RCC 7860 (cell line): ENCODE measurements around the gene ERC1.

Experiments used
- DNase-seq: peaks from one replicate; pipeline ENCODE4 v3.0.0-alpha.2; 2015; ENCODE audit warnings: low spot score
- FAIRE-seq: peaks from 2 replicates; lab custom pipeline; 2012; peaks lifted over from hg19 to GRCh38; lab: Jason Lieb, UNC

Gene ERC1

DNA sequence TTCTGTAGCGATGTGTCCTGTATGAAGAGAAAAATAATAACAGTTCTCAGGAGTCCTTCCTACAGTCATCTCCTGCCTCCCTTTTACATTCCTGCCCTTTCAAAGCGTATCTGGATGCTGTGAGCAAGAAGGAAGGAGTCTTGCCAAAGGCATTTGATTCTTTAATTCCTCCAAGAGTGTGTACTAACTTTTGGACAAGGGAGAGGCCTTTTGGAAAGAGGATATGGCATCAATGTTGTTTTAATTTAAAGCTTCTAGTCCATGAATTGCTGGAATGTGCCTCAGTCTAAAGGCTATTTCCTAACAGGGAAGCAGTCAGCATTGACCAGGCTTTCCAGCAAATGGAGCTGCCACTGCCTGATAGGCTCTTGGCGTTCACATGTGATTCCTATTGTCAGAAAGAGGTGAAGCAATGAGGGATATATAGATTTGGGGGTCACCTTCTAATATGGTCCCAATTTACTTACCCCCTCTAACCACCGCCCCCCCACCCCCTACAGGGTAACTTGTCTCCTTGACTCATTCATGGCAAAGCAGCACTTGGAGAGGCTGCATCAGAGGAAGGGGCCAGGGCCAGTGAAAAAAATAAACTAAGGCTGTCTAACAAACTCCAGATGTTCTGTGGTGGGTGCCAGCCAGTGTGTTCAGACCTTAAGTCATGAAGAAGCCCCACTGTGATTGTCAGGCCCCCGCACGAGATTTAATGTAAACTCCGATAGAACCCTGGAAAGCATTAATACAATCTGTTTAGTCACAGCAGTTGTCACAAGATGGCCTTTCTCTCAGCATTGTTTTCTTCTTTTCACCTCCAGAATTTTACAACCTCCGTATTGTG, 383.1 kb downstream of the ERC1 start:
- DNase-seq (no peak), FAIRE-seq (no peak)

DNA sequence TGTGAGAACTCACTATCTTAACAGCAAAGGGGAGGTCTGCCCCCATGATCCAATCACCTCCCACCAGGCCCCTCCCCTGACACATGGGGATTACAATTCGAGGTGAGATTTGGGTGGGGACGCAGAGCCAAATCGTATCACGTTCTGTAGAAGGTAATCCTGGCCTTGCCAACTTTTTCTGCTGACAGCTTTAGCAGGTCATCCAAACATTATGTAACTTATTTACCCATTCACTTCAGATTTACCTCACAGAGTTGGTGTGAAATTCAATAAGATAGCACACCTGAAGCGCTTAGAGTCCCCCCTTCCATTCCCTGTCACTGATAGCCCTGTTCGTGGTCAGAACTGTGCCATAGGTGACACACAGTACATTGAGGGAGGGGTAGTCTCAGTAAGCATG, 384.3 kb downstream of the ERC1 start:
- DNase-seq, result no peak
- no peak for FAIRE-seq

DNA sequence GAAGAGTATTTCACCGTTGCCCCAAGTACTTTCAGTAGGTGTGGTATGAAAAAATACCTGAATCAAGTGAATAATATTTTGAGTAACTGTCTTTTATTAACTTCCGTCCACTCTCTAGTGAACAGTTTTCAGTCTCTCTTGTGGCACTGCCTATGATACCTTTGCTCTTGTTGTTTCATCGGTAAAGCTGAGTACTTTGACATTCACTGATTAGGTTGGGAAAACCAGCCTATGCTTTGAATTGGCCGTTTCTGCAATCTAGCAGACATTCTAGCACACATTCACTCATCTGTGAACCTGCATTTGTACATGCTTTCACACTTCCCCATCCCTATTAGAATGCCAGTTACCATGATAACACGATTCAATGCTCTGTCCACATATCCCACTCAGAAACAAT, 386.1 kb downstream of the ERC1 start:
- DNase-seq (no peak), FAIRE-seq (no peak)

DNA sequence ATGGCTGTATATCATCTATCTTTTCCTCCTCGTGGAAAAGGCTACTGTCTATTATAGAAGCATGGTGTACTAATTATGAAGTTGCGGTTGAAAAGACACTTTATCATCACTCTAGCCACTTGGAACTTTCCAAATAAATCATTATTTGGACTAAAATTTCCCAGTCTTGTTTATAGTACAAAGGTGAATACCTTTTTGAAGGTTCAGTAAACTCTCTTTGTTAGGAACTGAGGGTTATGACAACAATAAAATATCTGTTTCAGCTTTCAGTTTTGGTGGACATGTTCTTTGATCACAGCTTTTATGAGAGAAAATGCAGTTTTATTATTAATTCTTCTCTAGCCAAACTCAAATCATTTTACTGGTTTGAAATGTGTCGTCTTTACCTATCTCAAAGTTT, 386.7 kb downstream of the ERC1 start:
- FAIRE-seq, result no peak
- DNase-seq, result no peak

DNA sequence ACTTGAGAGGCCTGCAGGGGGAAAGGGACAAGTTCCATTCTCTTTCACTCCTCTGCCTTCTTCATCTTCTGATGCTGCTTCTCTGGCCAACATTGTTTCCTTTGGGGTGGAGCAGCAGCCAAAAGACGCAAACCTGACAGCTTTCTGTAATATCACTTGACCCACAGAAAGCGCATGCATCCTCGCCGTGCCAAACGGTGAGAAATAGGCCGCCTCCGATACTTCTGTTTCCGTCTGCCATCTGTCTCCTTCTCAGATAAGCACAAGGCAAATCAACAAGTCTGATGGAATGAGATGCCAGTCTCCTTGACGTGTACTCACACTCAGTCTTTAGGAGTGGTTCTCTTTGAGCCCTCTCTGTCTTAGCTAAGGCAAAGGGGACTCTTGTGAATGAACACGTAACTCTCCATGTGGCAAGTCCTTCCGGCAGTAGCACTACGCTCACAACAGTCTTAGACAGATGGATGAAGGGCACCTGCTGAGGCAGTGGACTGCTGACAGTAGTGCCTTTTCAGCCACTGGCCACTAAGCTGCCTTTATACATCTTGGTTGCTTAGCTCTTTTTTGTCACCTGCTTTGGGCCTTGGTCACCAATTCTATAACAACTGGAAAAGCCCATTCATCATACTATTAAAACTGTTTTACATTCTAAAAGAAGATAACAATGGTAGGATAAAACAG, 389.3 kb downstream of the ERC1 start:
- no peak for FAIRE-seq
- DNase-seq, result no peak

DNA sequence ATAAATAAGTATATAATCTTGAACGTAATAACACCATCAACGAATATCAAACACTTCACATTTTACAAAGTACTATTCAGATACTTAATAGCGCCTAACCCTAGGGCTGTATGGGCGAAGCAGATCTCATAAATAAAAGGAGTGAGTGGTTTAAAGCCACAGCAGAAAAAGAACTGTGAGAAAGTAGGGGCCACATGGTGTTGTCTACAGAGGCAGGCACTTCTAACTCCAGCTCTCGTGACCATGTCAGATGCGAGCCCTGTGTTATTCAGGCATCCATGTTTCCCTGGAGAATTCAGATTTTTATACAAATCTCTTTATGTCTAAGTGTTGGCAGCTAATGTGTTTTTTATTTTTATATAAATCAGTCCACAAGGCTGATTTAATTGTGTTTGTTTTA, 391.1 kb downstream of the ERC1 start:
- DNase-seq (no peak), FAIRE-seq (no peak)

DNA sequence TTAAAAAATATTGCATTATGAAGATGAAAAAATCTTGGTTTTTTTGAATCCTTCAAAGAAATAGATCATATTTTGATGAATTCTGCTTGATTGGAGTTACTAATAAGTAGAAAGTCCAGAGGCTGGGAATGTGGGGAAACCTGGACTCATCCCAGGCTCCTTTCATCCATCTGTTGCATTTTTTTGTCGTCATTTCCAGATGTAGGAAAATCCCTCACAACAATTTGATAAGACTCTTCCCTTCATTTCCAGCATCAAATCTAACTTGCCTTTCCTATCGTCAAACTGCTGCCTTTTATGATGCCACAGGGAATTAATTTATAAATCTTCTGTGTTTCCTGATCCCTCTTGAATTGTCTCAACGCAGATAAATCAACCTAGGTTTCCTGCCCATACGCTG, 391.8 kb downstream of the ERC1 start:
- DNase-seq, result no peak
- no peak for FAIRE-seq

DNA sequence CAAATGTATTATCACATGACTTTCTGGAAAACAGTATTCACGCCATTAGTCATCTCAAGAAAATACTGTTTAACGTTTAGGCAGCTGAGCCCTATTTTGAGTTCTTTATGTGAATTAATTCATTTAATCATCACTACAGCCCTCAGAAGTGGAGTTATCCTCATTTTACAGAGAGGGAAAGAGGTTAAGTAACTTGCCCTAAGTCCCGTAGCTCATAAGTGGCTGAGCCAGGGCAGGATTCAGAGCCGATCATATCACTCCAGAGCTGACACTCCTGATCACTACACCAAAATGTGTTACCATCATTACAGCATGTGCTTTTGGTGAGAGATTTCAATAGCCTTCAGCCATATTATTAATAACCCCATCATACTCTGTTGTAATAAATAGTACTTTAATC, 392.7 kb downstream of the ERC1 start:
- FAIRE-seq, result no peak

DNA sequence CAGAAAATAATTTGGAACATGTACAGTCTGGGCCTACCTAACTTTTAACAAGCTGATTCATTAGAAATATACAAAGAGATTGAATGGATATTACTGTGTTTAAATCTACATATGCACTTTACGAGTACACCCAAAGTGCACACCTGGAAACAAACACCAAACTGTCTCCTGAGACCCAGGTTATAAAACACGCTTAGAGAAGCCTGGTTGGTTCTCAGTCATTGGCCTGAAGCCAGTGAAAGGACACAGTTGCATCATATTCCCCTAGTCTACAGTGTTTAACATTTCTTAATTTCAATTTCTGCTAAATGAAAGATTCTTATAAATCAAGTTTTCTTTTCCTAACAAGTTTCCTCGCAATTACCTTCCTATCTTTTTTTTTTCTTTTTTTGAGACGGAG, 393.9 kb downstream of the ERC1 start:
- no peak for FAIRE-seq

More for the DNA sequence above, 392.7 kb downstream of the ERC1 start:
- no peak for DNase-seq

DNA sequence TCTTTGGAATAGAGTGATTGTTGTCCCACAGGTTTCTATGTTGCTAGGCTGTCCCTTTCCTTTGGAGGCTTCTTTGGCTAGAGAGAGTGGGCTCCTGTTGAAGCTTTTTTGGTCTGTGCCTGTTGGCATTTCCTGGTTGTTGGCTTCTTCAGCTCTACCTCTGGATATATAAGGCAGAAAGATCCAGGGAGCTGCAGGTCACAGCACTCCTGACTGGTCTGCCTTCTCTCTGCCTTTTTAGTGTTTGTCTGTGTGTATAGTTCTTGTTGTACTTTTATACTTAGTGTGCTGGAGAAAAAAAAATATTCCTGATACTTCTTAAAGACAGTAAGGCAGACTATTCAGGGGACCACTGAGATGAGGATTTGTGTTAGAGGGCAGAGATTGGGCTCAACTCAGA, 400.7 kb downstream of the ERC1 start:
- FAIRE-seq, result no peak
- no peak for DNase-seq

More for the DNA sequence above, 393.9 kb downstream of the ERC1 start:
- no peak for DNase-seq

DNA sequence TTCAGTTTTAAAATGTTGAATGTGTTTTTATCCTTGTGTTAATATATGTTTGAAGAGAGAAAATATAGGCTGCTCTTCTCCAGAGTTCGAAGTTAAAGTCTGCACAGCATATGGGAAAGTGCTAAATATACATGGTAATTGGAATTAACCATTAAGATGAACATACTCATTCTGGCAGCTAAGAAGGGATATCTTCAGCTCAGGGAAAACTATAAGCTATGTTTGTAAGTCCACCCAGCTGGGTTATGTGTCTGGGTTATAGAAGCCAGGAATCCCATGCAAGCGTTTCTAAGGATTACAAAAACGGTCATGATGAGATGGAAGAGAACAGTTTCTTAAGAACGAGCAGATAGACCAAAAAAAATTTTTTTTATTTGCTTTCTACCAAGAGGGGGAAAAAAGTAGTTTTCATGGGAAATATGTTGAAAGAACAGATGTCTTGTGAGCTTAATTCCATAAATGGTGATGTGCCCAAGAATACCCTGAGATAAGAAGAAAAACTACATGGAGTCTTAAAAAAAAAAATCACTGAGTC, 404.5 kb downstream of the ERC1 start:
- FAIRE-seq, result no peak
- no peak for DNase-seq

DNA sequence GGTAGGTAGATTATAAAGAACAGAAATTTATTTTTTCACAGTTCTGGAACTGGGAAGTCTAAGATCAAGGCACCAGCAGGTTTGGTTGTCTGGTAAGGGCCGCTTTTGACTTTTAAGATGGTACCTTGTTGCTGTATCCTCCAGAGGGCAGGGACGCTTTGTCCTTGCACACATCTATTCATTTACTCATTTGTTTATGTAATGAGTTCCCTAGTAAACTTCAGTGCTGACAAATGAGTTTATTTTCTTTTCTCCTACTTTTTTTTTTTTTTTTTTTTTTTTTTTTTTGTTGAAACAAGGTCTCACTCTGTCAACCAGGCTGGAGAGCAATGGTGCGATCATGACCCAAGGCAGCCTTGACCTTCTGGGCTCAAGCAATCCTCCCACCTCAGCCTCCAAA, 407.6 kb downstream of the ERC1 start:
- DNase-seq, result no peak
- FAIRE-seq, result no peak

DNA sequence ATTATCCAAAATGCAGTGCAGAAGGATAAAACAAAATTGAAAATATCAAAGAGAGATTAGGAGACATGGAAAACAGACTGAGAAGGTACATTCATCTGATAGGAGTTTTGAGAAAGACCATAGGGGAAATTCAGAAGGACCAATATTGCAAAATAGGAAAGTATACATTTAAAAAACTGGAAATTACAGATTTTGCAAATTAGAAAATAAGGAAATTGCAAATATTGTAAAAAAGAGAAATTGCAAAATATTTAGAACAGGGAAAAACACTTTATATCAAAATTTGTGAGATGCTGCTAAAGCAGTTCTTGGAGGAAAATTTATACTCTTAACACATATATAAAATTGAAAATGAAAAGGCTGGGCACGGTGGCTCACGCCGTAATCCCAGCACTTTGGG, 410.9 kb downstream of the ERC1 start:
- DNase-seq (no peak), FAIRE-seq (no peak)

DNA sequence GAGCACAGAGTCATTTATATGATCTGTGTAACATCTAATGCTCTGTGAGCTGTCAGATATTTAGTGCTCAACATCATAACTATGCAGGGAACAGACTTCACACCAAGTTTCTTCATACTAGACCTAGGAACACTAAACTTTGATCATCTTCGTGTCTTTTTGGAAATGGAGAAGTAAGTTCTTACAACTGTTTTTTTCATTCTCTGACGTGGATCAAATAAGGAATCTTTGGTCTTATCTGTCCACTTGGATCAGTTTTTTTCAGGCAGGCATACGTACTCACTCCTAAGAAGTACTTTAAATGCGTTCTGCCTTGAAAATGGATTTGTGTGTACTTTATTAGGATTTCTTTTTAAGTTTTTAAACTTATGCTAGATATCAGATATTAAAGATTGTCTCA, 412.4 kb downstream of the ERC1 start:
- FAIRE-seq (no peak), DNase-seq (no peak)

DNA sequence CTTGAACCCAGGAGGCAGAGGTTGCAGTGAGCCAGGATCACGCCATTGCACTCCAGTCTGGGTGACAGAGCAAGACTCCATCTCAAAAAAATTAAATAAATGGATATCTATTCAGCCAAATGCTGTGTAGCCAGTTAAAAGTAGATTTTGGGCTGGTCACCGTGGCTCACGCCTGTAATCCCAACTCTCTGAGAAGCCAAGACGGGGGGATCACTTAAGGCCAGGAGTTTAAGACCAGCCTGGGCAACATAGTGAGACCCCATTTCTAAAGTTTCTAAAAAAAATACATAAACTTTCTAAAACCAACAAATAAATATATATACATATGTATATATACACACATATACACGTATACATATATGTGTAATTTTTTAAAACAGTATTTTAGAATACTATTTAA, 414.6 kb downstream of the ERC1 start:
- no peak for FAIRE-seq
- no peak for DNase-seq

DNA sequence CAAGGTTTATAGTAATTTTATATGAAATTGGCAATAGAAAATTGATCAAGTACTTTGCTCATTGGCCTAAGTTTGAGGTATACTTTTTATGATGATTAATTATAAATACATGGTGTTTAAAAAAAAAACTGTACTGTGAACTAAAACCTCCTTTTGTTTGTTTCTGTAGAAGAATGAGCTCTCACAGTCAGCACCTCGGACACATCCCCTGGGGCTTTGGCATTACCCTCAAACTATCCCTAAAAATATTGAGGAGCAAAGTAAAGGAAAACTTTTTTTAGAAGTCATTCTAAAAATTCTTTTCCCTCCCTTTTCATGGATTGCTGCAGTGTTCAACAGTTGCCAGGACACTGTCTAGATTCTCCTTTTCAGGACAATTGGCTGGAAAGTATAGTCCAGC, 419.8 kb downstream of the ERC1 start:
- FAIRE-seq, result no peak
- no peak for DNase-seq

DNA sequence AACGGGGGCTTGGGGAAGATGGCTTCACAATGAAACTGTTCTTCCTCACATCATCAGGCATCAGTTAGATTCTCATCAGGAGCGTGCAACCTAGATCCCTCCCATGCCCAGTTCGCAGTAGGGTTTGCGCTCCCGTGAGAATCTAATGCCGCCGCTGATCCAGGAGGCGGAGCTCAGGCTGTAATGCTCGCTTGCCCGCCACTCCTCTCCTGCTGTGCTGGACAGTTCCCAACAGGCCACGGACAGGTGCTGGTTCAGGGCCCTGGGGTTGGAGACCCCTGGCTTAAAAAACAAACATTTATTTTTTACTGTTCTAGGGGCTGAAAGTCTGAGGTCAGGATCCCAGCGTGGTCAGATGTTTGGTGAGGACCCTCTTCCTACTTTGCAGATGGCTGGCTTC, 422.9 kb downstream of the ERC1 start:
- DNase-seq (no peak), FAIRE-seq (no peak)

DNA sequence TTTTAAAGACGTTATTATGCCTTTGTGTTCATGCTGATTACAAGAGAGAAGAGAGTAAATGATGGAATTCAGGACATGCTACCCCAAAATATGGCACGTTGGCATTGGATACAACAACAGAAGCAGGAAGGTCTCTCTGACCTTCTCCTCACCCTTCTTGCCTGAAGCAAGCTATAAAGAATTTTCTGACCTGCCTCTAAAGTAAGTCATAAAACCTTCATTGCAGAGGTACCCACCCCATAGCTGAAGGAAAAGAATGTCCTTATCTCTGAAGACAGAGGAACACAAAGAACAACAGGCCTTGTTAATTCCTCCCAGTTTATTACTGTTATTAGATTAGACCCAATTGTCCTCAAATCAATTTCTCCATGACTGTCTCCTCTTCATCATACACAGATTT, 427.1 kb downstream of the ERC1 start:
- no peak for FAIRE-seq
- no peak for DNase-seq

DNA sequence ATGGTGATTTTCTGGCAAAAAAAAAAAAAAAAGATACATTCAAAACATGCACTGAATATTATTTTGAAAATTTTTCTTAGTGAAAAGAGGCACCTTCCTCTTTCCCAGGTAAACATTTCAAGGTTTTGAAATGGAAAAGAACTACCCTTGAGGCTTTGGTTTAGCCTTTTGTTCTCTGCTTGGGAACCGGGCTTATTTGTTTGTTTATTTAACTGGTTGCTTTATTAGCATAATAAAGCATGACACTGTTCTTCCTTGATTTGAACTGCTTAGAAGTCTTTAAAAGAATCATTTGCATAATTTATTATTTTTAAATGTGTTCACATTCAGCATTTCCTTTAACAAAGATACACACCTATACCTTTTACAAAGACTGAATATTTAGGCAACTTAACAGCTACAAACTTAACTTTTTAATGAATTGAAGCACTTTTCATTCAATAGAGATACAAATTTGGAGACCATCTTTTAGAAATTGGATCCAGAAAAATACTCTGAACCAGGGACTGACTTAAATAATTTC, 428.9 kb downstream of the ERC1 start:
- no peak for FAIRE-seq
- no peak for DNase-seq

DNA sequence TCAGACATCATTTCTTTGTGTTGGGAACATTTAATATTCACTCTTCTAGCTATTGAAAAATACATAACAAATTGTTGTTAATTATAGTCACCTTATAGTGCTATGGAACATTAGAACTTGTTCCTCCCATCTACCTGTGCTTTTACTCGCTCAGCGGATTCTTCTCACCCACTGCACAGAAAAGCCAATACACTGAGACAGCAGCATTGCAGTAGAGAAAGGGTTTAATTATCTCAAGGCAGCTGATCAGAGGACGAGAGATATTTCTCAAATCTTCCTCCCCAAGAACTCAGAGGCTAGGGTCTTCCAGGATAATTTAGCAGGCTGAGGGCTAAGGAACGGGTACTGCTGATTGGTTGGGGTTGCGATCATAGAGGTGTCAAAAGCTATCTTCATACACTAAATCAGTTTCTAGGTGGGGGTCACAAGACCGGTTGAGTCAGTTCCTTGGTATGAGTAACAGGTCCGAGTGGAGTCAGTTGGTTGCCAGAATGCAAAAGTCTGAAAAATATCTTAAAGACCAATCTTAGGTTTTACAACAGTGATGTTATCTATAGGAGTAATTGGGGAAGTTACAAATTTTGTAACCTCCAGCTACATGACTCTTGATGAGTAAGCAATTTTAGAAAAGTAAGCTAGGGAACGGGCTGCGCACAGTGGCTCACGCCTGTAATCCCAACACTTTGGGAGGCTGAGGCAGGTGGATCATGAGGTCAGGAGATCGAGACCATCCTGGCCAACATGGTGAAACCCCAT, 430.2 kb downstream of the ERC1 start:
- FAIRE-seq (no peak), DNase-seq (no peak)

DNA sequence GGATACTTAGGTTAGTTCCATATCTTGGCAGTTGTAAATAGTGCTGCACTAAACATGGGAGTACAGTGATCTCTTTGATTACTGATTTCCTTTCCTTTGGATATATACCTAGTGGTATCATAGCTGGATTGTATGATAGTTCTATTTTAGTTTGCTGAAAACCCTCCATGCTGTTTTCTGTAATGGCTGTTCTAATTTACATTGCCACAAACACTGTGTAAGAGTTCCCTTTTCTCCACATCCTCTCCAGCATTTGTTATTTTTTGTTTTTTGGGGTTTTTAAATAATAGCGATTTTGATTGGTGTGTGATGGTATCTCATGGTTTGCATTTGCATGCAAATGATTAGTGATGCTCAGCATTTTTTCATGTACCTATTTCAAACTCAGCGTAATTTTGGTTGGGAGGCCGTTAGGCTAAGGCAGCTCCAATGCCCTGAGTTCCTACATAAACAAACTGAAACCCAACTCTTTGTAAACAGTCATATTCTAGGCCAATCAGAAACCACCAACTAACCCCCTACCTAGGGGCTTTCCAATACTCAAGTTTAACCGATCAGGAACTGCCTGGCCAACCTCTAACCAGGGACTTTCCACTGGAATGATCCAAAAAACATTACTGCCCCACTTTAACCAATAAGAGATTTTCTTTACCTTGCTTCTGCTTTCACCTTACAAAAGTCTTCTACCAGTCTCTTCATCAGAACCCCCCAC, 431.7 kb downstream of the ERC1 start:
- DNase-seq (no peak), FAIRE-seq (no peak)
